Fibroblast of the aortic adventitia (primary cell): Measurements from ENCODE around the gene FAS. TPM values are rescaled to one million over a fixed set of nuclear protein-coding genes. Genes with fewer than 3 reads are reported as not detected.

ENCODE experiments used
- DNase-seq: peaks from one replicate; pipeline ENCODE4 v3.0.0-alpha.2; 2010; ENCODE audit warnings: low read depth
- H3K4me3 ChIP-seq: 2 replicates; pipeline ENCODE4 v1.5.1; 2011; ENCODE audit warnings: low read depth, mild to moderate bottlenecking, control low read depth, low read length, moderate library complexity
- total RNA-seq: library from RNA; depleted of rRNA; stranded (reverse); fragments of >200 nt; gene quantifications from 2 replicates; pipeline ENCODE4 v1.2.3, GENCODE V29; 2012; ENCODE audit warnings: low replicate concordance
- TF ChIP-seq, protein P1 (sequence below): IDR thresholded peaks from 2 replicates; pipeline ENCODE4 v1.5.1; 2011; ENCODE audit warnings: mild to moderate bottlenecking, low read length, control low read depth, inconsistent platforms; ENCODE audit not compliant: insufficient read depth

The FAS gene
- total RNA-seq, 1 donor: 61.9 TPM

DNA sequence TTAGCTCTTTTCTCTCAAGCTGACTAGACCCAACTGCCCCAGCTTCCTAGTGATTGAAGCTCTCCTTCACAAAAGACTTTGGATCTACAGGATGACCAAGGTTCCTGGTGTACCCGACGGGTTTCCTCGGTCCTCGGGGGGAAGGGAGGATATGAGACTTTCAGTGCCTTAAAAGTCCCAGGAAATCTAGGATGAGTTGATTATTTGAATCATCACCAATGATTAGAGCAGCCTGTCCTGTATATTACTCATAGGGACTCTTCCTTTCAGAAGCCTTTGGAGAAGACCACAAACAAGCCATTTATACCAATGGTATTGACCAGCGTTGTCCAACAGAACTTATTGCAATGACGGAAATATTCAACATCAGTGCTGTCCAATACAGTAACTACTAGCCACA lies 31.9 kb upstream of the FAS start:
- TF ChIP-seq, protein P1, sequence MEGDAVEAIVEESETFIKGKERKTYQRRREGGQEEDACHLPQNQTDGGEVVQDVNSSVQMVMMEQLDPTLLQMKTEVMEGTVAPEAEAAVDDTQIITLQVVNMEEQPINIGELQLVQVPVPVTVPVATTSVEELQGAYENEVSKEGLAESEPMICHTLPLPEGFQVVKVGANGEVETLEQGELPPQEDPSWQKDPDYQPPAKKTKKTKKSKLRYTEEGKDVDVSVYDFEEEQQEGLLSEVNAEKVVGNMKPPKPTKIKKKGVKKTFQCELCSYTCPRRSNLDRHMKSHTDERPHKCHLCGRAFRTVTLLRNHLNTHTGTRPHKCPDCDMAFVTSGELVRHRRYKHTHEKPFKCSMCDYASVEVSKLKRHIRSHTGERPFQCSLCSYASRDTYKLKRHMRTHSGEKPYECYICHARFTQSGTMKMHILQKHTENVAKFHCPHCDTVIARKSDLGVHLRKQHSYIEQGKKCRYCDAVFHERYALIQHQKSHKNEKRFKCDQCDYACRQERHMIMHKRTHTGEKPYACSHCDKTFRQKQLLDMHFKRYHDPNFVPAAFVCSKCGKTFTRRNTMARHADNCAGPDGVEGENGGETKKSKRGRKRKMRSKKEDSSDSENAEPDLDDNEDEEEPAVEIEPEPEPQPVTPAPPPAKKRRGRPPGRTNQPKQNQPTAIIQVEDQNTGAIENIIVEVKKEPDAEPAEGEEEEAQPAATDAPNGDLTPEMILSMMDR: no peak
- DNase-seq: no peak
- no peak overlapping the region for H3K4me3 ChIP-seq

DNA sequence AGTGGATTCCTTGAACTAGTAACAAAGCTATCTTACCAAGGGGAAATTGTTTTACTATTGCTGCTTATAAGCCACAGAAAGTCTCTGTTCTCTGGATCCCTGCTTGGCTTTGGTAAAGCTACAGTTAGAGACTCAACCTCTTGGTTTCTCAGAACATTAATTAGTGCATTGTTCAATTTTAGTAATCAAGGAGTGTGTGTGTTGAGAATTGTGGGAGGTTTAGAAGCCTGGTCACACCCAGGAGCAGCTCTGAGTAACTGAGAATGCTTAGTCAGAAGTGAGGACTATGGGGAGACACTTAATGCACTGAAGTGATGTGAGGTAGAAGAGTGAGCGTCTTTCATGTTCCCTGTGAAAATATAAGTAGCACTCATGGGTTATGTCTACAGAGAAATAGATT lies 29.8 kb upstream of the FAS start:
- no peak overlapping the region for H3K4me3 ChIP-seq
- DNase-seq: no peak
- TF ChIP-seq, protein P1: no peak

DNA sequence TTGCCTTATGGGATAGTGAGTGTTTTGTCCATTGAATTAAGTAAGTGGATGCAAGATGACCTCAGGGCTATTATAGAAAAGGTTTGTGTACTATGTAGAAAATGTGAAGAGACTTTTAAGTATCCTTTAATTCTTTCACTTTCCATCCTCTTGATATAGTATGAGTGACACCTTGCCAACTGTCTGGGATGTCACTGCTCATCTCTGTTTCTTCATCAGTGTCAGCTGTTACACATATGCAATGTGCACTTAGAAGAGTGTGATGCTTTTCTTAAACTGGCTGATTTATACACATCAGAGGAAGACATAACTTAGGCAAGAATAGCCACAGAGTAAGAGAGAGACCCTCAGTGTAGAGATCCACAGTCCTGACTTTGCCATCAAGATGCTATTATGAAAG lies 29.3 kb upstream of the FAS start:
- TF ChIP-seq, protein P1: no peak
- no peak for DNase-seq

DNA sequence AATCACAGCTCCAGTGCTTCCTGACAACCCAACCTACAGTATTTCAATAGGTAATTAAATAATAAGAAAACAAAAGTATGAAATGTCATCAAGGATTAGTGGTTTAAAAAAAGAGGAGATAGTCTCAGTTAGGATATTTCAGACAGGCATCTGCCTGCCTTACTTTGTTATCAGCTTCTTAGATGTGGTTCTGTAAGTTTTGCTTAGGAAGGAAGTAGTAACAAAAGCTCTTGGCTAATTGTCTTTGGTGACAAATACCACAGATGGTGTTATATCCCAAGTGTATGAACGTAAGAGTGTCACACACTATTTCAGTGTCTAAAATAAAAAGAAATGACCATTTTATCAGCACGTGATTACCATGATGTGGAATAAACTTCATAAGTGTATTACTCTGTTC lies 28.3 kb upstream of the FAS start:
- TF ChIP-seq, protein P1: no peak
- DNase-seq: no peak

More for the DNA sequence above, 29.3 kb upstream of the FAS start:
- H3K4me3 ChIP-seq: no peak overlapping the region

DNA sequence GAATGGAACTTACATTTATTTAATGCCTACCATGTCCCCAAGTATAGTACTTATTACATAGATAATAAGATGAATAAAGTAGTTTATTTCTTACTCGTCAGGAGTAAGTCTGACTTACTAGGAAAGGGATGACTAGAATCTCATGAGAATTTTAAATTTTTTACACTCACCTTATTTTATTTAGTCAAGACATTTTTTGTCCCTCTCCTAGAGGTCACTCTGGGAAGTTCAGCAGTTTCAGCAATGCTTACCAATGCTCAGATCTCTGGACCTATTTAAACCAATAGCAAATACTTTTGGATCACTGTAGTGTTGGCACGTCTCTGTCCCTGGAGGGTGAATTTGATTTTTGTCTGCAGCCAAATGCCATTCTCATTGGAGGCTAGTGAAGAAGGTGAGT lies 27.3 kb upstream of the FAS start:
- no peak overlapping the region for H3K4me3 ChIP-seq
- TF ChIP-seq, protein P1: peak; percentile 30
- no peak for DNase-seq

More for the DNA sequence above, 28.3 kb upstream of the FAS start:
- no peak overlapping the region for H3K4me3 ChIP-seq

DNA sequence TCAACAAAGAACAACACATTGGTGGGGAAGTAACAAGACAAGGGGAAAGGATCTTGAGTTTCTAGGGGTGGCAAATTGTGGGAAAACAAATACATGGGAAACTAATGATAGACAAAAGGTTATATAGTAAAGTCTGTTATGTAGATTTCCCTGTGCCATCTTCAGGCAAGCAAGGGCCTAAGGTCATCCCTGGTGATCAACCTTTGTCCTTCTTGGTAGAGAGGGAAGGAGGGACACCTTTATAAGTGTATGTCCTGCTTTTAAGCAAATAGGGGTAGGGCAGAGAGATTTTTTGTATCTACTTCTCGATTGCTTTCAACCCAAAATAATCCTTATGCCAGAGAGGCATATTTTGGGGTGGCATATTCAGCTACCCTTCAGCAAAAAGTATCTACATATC lies 26.2 kb upstream of the FAS start:
- no peak overlapping the region for H3K4me3 ChIP-seq
- TF ChIP-seq, protein P1: no peak
- DNase-seq: no peak

DNA sequence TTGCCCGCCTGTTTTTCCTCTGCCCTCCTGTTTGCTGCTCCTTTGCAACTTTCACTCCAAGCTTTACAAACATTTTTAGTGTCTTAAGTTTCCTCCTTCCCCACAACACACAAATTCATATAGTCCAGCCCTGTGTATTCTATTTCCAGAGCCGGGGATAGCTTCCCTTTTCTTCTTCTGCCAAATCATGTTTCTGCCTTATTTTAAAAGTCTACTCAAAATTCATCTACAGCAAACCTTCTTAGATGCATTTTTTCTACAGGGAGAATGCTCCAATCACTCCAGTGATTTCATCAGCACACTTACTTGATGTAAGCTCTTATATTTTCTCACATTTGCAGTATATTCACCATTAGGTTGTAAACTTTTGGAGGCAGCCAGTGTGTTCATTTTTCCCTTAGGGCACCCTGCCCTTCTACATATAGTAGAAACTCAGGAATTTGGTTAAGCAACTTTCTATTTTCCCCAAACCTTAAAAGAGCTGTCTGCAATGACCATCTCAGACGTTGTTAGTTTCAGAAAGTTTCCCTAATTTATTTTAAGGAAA lies 25.7 kb upstream of the FAS start:
- TF ChIP-seq, protein P1: no peak
- DNase-seq: peak; percentile 73
- no peak overlapping the region for H3K4me3 ChIP-seq
